Measurements from ENCODE around the gene GUCD1. TPM values are rescaled to one million over a fixed set of nuclear protein-coding genes. Genes with fewer than 3 reads are reported as not detected.

The GUCD1 gene
- total and polyA plus RNA-seq, 2 of the 13 experiments (the other 11 are each of a cell fraction or from before 2014, with no cell fraction given), result 128 to 245 TPM

GRCh38 chr22:24555165-24556039 lies 464 bp upstream of the GUCD1 start, which contains the start of gene SNRPD3 (continued):
- TF ChIP-seq PRDM10 (CRISPR knock-in tag; IDR thresholded peaks at IDR 0.05; ENCODE audit: low read depth) (peak; percentile 25; the same call in 1 of the 2 replicates), ZNF546 (CRISPR knock-in tag; conservative IDR thresholded peaks at IDR 0.05) (no peak), SALL1 (CRISPR knock-in tag; IDR thresholded peaks at IDR 0.05) (peak; percentile 86), THAP11 (CRISPR knock-in tag; IDR thresholded peaks at IDR 0.05) (peak; percentile 96), FOSL2 (CRISPR knock-in tag; IDR thresholded peaks at IDR 0.05) (peak; percentile 74), PHF8 (CRISPR knock-in tag; IDR thresholded peaks at IDR 0.05) (peak; percentile 94), GATAD1 (CRISPR knock-in tag; IDR thresholded peaks at IDR 0.05) (peak; percentile 99), ZBTB46 (CRISPR knock-in tag; IDR thresholded peaks at IDR 0.05; ENCODE audit: borderline replicate concordance) (no peak), ZNF550 (CRISPR knock-in tag; IDR thresholded peaks at IDR 0.05; ENCODE audit: borderline replicate concordance) (no peak), SNRNP70 (IDR thresholded peaks at IDR 0.05; ENCODE audit: low read depth, low read length) (no peak), TEF (CRISPR knock-in tag; IDR thresholded peaks at IDR 0.05) (no peak), RBM22 (optimal IDR thresholded peaks at IDR 0.05; ENCODE audit: low read length) (no peak), ERF (CRISPR knock-in tag; IDR thresholded peaks at IDR 0.05) (peak; percentile 82), SALL2 (CRISPR knock-in tag; IDR thresholded peaks at IDR 0.05) (peak; percentile 75; the same call in 1 of the 2 replicates), ZBTB8A (CRISPR knock-in tag; IDR thresholded peaks at IDR 0.05; ENCODE audit: borderline replicate concordance, low read depth) (no peak), SIX1 (CRISPR knock-in tag; IDR thresholded peaks at IDR 0.05; ENCODE audit: borderline replicate concordance) (no peak), ZNF564 (CRISPR knock-in tag; IDR thresholded peaks at IDR 0.05) (no peak; the same call in 1 of the 2 replicates), ZMYM2 (CRISPR knock-in tag; IDR thresholded peaks at IDR 0.05) (no peak), ZBTB38 (CRISPR knock-in tag; IDR thresholded peaks at IDR 0.05) (peak; percentile 85), FOXP4 (CRISPR knock-in tag; IDR thresholded peaks at IDR 0.05) (peak; percentile 41; the same call in 1 of the 2 replicates), CHCHD3 (CRISPR knock-in tag; IDR thresholded peaks at IDR 0.05) (no peak), MAFK (conservative IDR thresholded peaks at IDR 0.05 in 1 of 2, IDR thresholded peaks at IDR 0.05 in 1 of 2; ENCODE audit: low read length in 2 of 2) (0 out of 4 replicates have a peak, but pooled peaks of 1 of the 2 experiments have one; percentile 1)
